Activated CD4-positive, alpha-beta T cell treated with anti-CD3 and anti-CD28 coated beads, Interleukin-2, amount 10 ng/mL, durations not matched to agents 7 days and 5 days (primary cell): ENCODE results near the gene NHLRC4. TPM values are rescaled to one million over a fixed set of nuclear protein-coding genes. Genes with fewer than 3 reads are reported as not detected.

ENCODE experiments used
- CTCF ChIA-PET: fragments of 350-600 bp; sonication (Branson Sonifier 250); formaldehyde crosslinking; loops from one replicate; lab custom pipeline; 2021; ENCODE audit warnings: antibody characterized with exemption; lab: Charles Lee
- POLR2A ChIA-PET: fragments of 350-600 bp; sonication (Branson Sonifier 250); formaldehyde crosslinking; loops from one replicate; lab custom pipeline; 2021; ENCODE audit warnings: antibody characterized with exemption; lab: Charles Lee
- DNase-seq: peaks from one replicate; pipeline ENCODE4 v3.0.0-alpha.2; 2020
- H3K27ac Mint-ChIP-seq: one replicate; pipeline ENCODE4 v1.8.0; 2021; ENCODE audit warnings: mild to moderate bottlenecking, moderate library complexity, mixed read lengths
- H3K27me3 Mint-ChIP-seq: one replicate; pipeline ENCODE4 v1.8.0; 2021; ENCODE audit warnings: mixed read lengths
- H3K36me3 Mint-ChIP-seq: one replicate; pipeline ENCODE4 v1.8.0; 2021; ENCODE audit warnings: low read depth, mixed read lengths
- H3K4me1 Mint-ChIP-seq: one replicate; pipeline ENCODE4 v1.8.0; 2021; ENCODE audit warnings: mixed read lengths
- H3K4me3 Mint-ChIP-seq: one replicate; pipeline ENCODE4 v1.8.0; 2021; ENCODE audit warnings: mild to moderate bottlenecking, moderate library complexity, mixed read lengths
- H3K9me3 Mint-ChIP-seq: one replicate; pipeline ENCODE4 v1.8.0; 2021; ENCODE audit warnings: mixed read lengths
- total RNA-seq, 2 experiments: library from RNA; stranded (reverse); gene quantifications; one replicate each; pipeline ENCODE4 v1.2.3, GENCODE V29; 2021

NHLRC4 gene
- total RNA-seq, 2 experiments from 2014 or later = 1.9 to 2.7 TPM

GRCh38 chr16:534856-535445 is 31.9 kb upstream of the NHLRC4 start:
- H3K36me3 Mint-ChIP-seq = no peaks in the 10 kb centered on the region
- H3K9me3 Mint-ChIP-seq = no peaks in the 10 kb centered on the region
- no peak overlapping the region for H3K4me3 Mint-ChIP-seq
- CTCF ChIA-PET = interaction anchor here (1.1 to 1.4 kb wide), 2 partner anchors 9 to 14 kb away, joined by 3 to 4 read pairs; no protein-coding TSS in a partner anchor
- POLR2A ChIA-PET = no interaction called here
- peaks cover 4% of the 10 kb centered on the region for H3K4me1 Mint-ChIP-seq
- no peak overlapping the region for H3K27ac Mint-ChIP-seq
- no peak for DNase-seq
- no peaks in the 10 kb centered on the region for H3K27me3 Mint-ChIP-seq

GRCh38 chr16:535446-536405 is 31.1 kb upstream of the NHLRC4 start:
- POLR2A ChIA-PET = no interaction called here
- H3K27me3 Mint-ChIP-seq = no peaks in the 10 kb centered on the region
- H3K4me1 Mint-ChIP-seq = no peaks in the 10 kb centered on the region
- no peak overlapping the region for H3K27ac Mint-ChIP-seq
- no peaks in the 10 kb centered on the region for H3K9me3 Mint-ChIP-seq
- CTCF ChIA-PET = interaction anchor here (0.7 to 1.4 kb wide), 2 partner anchors 10 to 14 kb away, joined by 3 read pairs; no protein-coding TSS in a partner anchor
- no peak overlapping the region for H3K4me3 Mint-ChIP-seq
- no peak for DNase-seq
- no peaks in the 10 kb centered on the region for H3K36me3 Mint-ChIP-seq

GRCh38 chr16:536746-537145 is 30.1 kb upstream of the NHLRC4 start:
- no peaks in the 10 kb centered on the region for H3K4me1 Mint-ChIP-seq
- ChIA-PET CTCF (interaction anchor here (0.7 kb wide), 1 partner anchor 13 kb away, joined by 3 read pairs; no protein-coding TSS in a partner anchor), POLR2A (no interaction called here)
- no peaks in the 10 kb centered on the region for H3K9me3 Mint-ChIP-seq
- no peaks in the 10 kb centered on the region for H3K36me3 Mint-ChIP-seq
- H3K4me3 Mint-ChIP-seq = no peak overlapping the region
- no peaks in the 10 kb centered on the region for H3K27me3 Mint-ChIP-seq
- no peak for DNase-seq
- no peak overlapping the region for H3K27ac Mint-ChIP-seq

DNA sequence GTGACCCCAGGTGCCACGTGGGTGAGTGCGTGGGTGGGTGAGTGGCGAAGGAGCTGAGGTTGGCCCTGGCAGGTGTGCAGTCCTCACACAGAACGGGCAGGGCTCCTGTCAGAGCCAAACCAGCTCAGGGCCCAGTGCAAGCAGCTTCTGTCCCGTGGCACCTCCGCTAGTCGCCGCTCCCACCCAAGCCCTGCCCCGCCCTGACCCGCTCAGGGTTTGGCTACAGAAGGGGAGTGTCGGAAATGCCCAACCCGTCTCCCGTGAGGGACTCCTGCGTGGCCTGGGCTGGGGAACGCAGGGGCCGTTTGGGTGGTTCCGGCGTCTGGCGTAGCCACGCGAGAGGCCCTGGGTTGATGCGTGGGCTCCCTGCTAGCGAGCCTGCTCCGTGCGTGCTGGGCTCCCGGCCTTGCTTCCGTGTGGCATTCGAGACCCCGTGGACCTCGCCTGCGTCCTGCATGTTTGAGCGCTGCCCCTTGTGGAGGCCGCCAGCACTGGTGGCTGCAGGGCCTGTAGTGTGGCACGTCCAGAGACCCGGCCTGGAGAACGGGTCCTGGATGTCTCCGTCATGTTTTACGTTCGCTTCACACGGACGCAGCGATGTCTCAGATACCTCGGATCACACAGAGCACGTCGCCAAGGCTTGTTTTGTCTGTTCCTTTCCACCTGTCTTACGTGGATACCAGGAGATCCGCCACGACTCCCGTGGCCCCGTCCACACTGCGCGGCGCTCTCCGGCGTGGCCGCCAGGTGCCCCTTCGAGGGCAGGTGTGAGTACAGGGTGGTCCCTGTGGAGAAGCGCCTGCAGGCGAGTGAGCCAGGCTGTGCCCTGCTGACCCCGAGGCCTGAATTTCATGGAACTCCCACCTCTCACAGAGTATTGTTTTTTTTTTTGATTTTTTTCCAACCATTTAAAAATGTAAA is 29.1 kb upstream of the NHLRC4 start:
- Mint-ChIP-seq H3K4me1 (peaks cover 5% of the 10 kb centered on the region), H3K27me3 (no peaks in the 10 kb centered on the region), H3K9me3 (peaks cover 4% of the 10 kb centered on the region), H3K27ac (no peak overlapping the region), H3K4me3 (no peak overlapping the region), H3K36me3 (peaks cover 6% of the 10 kb centered on the region)
- ChIA-PET CTCF (no interaction called here), POLR2A (no interaction called here)
- no peak for DNase-seq

DNA sequence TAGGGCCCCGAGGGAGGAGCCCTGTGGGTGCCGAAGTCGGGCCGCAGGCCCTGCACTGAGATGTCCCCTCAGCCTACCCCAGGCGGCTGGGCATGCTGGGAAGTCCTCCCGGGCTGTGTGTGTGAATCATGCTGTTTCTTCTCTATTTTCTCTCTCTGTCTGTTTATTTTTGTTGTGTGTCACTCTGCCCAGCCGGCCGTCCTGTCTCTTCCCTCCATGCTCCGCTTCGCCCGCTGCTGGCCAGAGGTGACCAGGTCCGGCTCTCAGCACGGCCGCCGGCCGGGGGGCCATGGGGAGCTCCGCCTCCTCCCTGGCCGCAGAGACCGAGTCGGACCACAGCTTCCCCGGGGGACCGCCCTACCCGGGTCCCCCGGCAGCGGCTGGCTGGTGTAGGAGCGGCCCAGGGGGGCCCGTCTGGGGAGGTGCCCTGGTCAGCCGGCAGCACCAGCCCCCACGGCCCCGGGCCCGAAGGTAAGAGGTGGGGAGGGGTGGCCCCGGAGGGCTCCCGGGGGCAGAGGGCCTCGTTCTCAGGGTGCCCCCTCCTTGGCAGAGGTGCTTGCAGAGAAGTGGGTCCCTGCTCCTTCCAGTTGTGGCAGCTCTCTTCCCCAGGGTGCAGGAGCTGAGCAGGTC is 26.8 kb upstream of the NHLRC4 start:
- H3K4me3 Mint-ChIP-seq = no peak overlapping the region
- DNase-seq = no peak
- peaks cover 5% of the 10 kb centered on the region for H3K4me1 Mint-ChIP-seq
- H3K9me3 Mint-ChIP-seq = peaks cover 4% of the 10 kb centered on the region
- no peaks in the 10 kb centered on the region for H3K27me3 Mint-ChIP-seq
- ChIA-PET POLR2A (no interaction called here), CTCF (no interaction called here)
- H3K36me3 Mint-ChIP-seq = peaks cover 7% of the 10 kb centered on the region
- no peak overlapping the region for H3K27ac Mint-ChIP-seq

- no peak for DNase-seq
- POLR2A ChIA-PET = no interaction called here
- CTCF ChIA-PET = no interaction called here
- H3K4me3 Mint-ChIP-seq = no peak overlapping the region
- no peak overlapping the region for H3K27ac Mint-ChIP-seq
- peaks cover 5% of the 10 kb centered on the region for H3K4me1 Mint-ChIP-seq
- peaks cover 4% of the 10 kb centered on the region for H3K9me3 Mint-ChIP-seq
- H3K36me3 Mint-ChIP-seq = peaks cover 9% of the 10 kb centered on the region
- no peaks in the 10 kb centered on the region for H3K27me3 Mint-ChIP-seq
These were observed 26.0 kb upstream of the NHLRC4 start for GRCh38 chr16:540645-541340.

DNA sequence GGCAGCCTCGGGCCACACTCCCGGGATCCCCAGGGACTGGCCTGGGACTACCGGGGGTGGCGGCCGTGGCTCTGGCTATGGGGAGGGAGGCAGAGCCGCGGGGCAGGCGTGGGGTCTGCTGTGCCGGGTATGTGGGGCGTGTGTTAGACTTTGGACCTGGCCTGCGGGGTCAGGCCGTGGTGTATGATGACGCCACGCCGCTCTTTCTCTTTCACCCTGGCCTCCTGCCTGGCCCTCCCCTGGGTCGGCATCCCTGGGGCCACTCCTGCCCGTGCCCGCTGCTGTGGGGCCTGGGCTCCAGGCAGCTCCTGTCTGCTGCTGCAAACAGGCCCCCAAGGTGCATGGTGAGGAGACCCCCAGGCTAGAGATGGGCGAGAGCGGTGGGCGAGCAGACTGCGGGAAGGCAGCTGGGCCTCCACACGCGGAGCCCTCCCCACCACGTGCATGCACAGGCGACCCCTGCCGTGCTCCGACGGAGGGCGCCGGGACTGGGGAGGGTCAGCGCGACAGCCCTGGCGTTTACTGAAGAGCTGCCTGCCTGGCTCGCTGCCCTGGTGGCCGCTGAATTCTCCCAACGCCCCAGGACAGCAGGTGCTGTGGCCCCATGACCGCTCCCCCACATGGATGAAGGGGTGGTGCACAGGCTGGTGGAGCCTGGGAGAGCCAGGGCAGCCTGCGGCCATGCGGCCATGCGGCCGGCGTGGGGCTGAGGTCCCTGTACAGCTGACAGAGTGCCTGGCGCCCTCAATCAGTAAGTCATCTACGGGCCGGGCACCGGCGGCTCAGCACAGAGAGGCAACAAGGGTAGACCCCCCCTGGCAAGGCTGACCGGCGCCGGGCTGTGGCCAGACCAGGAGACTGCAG is 23.3 kb upstream of the NHLRC4 start:
- no peak for DNase-seq
- ChIA-PET POLR2A (no interaction called here), CTCF (no interaction called here)
- Mint-ChIP-seq H3K4me1 (peaks cover 5% of the 10 kb centered on the region), H3K9me3 (peaks cover 4% of the 10 kb centered on the region), H3K27me3 (no peaks in the 10 kb centered on the region), H3K4me3 (no peak overlapping the region), H3K36me3 (peaks cover 9% of the 10 kb centered on the region), H3K27ac (no peak overlapping the region)

DNA sequence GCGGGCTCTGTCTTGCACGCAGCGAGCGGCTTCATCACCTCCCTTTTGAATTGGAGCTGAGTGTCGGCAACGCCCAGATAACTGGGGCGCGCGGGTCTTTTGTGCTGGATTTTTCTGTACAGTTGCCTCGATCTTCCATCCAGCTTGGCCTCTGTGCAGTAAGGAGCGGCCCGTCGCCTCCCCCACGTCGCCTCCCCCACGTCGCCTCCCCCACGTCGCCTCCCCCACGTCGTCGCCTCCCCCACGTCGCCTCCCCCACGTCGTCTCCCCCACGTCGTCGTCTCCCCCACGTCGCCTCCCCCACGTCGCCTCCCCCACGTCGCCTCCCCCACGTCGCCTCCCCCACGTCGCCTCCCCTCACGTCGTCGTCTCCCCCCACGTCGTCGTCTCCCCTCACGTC is 22.3 kb upstream of the NHLRC4 start:
- ChIA-PET POLR2A (no interaction called here), CTCF (no interaction called here)
- H3K27ac Mint-ChIP-seq = no peak overlapping the region
- no peak for DNase-seq
- H3K36me3 Mint-ChIP-seq = peaks cover 9% of the 10 kb centered on the region
- H3K4me3 Mint-ChIP-seq = no peak overlapping the region
- H3K9me3 Mint-ChIP-seq = peaks cover 4% of the 10 kb centered on the region
- H3K27me3 Mint-ChIP-seq = no peaks in the 10 kb centered on the region
- H3K4me1 Mint-ChIP-seq = peaks cover 5% of the 10 kb centered on the region

DNA sequence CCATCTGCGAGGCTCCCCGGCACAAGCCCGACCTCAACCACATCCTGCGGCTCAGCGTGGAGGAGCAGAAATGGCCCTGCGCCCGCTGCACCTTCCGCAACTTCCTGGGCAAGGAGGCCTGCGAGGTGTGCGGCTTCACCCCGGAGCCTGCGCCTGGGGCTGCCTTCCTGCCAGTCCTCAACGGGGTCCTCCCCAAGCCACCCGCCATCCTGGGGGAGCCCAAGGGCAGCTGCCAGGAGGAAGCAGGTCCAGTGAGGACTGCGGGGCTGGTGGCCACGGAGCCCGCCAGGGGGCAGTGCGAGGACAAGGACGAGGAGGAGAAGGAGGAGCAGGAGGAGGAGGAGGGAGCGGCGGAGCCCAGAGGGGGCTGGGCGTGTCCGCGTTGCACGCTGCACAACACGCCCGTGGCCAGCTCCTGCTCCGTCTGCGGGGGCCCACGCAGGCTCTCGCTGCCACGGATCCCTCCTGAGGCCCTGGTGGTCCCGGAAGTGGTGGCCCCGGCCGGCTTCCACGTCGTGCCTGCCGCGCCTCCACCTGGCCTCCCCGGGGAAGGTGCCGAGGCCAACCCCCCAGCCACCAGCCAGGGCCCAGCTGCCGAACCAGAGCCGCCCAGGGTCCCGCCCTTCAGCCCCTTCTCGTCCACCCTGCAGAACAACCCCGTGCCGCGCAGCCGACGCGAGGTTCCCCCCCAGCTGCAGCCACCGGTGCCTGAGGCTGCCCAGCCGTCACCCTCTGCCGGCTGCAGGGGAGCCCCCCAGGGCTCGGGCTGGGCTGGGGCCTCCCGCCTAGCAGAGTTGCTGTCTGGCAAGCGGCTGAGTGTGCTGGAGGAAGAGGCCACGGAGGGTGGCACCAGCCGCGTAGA is 19.7 kb upstream of the NHLRC4 start:
- Mint-ChIP-seq H3K27ac (no peak overlapping the region), H3K27me3 (no peaks in the 10 kb centered on the region), H3K4me3 (no peak overlapping the region), H3K4me1 (peaks cover 3% of the 10 kb centered on the region), H3K9me3 (peaks cover 2% of the 10 kb centered on the region), H3K36me3 (peaks cover 7% of the 10 kb centered on the region)
- peak; percentile 27 for DNase-seq
- ChIA-PET POLR2A (no interaction called here), CTCF (interaction anchor here (0.6 kb wide), 1 partner anchor 14 kb away, joined by 3 read pairs; no protein-coding TSS in a partner anchor)

DNA sequence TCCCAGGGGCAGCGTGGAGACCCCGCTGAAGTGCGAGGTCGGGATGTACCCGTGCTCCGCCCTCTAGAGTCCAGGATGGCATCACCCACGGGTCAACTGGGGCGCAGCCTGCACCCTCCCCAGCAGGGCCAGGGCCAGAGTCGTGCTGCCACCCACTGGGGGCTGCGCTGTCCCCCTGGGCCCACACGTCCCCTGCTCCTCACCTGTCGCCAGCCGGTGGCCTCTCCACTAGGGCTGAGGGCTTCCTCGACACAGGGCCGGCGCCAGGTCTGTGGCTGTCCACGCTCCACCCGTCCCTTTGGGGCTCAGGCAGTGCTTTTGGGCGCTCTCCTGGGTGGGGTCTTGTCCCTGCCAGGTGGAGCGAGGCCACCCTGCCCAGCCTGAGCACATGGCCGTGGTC is 18.2 kb upstream of the NHLRC4 start:
- Mint-ChIP-seq H3K36me3 (peaks cover 4% of the 10 kb centered on the region), H3K4me3 (no peak overlapping the region), H3K27me3 (no peaks in the 10 kb centered on the region), H3K27ac (no peak overlapping the region), H3K4me1 (no peaks in the 10 kb centered on the region), H3K9me3 (no peaks in the 10 kb centered on the region)
- ChIA-PET POLR2A (no interaction called here), CTCF (interaction anchor here (1.0 kb wide), 1 partner anchor 14 kb away, joined by 4 read pairs; no protein-coding TSS in a partner anchor)
- DNase-seq = no peak
